B cell (primary cell): ENCODE measurements around the gene PLXDC1. TPM values are rescaled to one million over a fixed set of nuclear protein-coding genes. Genes with fewer than 3 reads are reported as not detected.

ENCODE experiments used
- ATAC-seq: fragments of 200-7000 bp; cut with Tn5 transposase; one replicate; pipeline ENCODE4 v1.10.0; 2021; ENCODE audit warnings: low read depth, mild to moderate bottlenecking, moderate number of reproducible peaks, moderate library complexity
- CTCF ChIA-PET: fragments of 350-600 bp; sonication (Branson Sonifier 250); formaldehyde crosslinking; loops from one replicate; lab custom pipeline; 2021; ENCODE audit warnings: antibody characterized with exemption, inconsistent platforms; lab: Charles Lee
- POLR2A ChIA-PET: fragments of 350-600 bp; sonication (Branson Sonifier 250); formaldehyde crosslinking; loops from one replicate; lab custom pipeline; 2021; ENCODE audit warnings: antibody characterized with exemption; lab: Charles Lee
- DNase-seq: peaks from one replicate; pipeline ENCODE4 v3.0.0; 2013
- H2AFZ ChIP-seq: 2 replicates; pipeline ENCODE4 v1.6.1; 2012; ENCODE audit warnings: mild to moderate bottlenecking, low read depth, low read length; ENCODE audit not compliant: insufficient read depth, poor library complexity, severe bottlenecking
- H3K27ac ChIP-seq, 2 donors: 1 replicate in 1 of 2; 2 replicates in 1 of 2; pipeline ENCODE4 v1.5.1; 2012 to 2013; ENCODE audit warnings: low read length in 2 of 2, mild to moderate bottlenecking in 2 of 2, moderate library complexity in 1 of 2
- H3K27me3 ChIP-seq, 4 experiments: fragments of 200-600 bp in 1 of 4; sonication (generic) in 1 of 4; replicated peaks in 1 of 4; 1 replicate in 2 of 4; 2 replicates in 2 of 4; pipeline versions ENCODE4 v1.6.1 to v1.7.0; 2013 to 2016; ENCODE audit warnings: low read length in 3 of 4, mild to moderate bottlenecking in 2 of 4, mixed read lengths in 1 of 4, moderate library complexity in 1 of 4; ENCODE audit not compliant: insufficient read depth in 4 of 4, control insufficient read depth in 3 of 4; ENCODE audit errors: control extremely low read depth in 1 of 4
- H3K36me3 ChIP-seq, 2 experiments: replicated peaks in 1 of 2; 1 replicate in 1 of 2; 2 replicates in 1 of 2; pipeline versions ENCODE4 v1.6.1 to v1.7.1; 2013; ENCODE audit warnings: low read length in 1 of 2; ENCODE audit not compliant: insufficient read depth in 2 of 2, control insufficient read depth in 1 of 2; ENCODE audit errors: control extremely low read depth in 1 of 2, extremely low read depth in 1 of 2
- H3K4me1 ChIP-seq, 2 donors: fragments of 200-600 bp in 1 of 2; sonication (generic) in 1 of 2; 1 replicate in 1 of 2; 2 replicates in 1 of 2; pipeline versions ENCODE4 v1.5.1 to v1.6.1; 2013 to 2017; ENCODE audit warnings: low read length in 2 of 2; ENCODE audit not compliant: control insufficient read depth in 2 of 2, insufficient read depth in 2 of 2
- H3K4me2 ChIP-seq: replicated peaks from 2 replicates; pipeline ENCODE3; 2012; ENCODE audit warnings: mild to moderate bottlenecking, low read depth, low read length; ENCODE audit not compliant: poor library complexity, severe bottlenecking
- H3K4me3 ChIP-seq, 5 experiments: fragments of 200-600 bp in 1 of 5; sonication (generic) in 1 of 5; 1 replicate in 3 of 5; 2 replicates in 2 of 5; pipeline versions ENCODE4 v1.5.1 to v1.7.0; 2011 to 2016; ENCODE audit warnings: low read length in 4 of 5, mild to moderate bottlenecking in 4 of 5, low read depth in 2 of 5, control low read depth in 1 of 5, moderate library complexity in 1 of 5; ENCODE audit not compliant: insufficient read depth in 1 of 5; ENCODE audit errors: control extremely low read depth in 1 of 5, extremely low read depth in 1 of 5
- H3K79me2 ChIP-seq: fragments of 200-600 bp; sonication (generic); one replicate; pipeline ENCODE4 v1.6.0; 2016; ENCODE audit warnings: low read length; ENCODE audit not compliant: control insufficient read depth, insufficient read depth
- H3K9ac ChIP-seq: fragments of 200-600 bp; sonication (generic); 2 replicates; pipeline ENCODE4 v1.6.1; 2017; ENCODE audit warnings: mild to moderate bottlenecking, low read length, moderate library complexity
- H3K9me3 ChIP-seq, 3 donors: one replicate each; pipeline versions ENCODE4 v1.6.1 to v1.7.1; 2013; ENCODE audit warnings: low read length in 2 of 3; ENCODE audit not compliant: control insufficient read depth in 2 of 3, insufficient read depth in 1 of 3; ENCODE audit errors: control extremely low read depth in 1 of 3
- H4K20me1 ChIP-seq: 2 replicates; pipeline ENCODE4 v1.6.0; 2012; ENCODE audit warnings: mild to moderate bottlenecking, low read length; ENCODE audit not compliant: insufficient read depth, control insufficient read depth, poor library complexity, severe bottlenecking
- H3K27ac Mint-ChIP-seq: one replicate; pipeline ENCODE4 v1.8.0; 2021; ENCODE audit warnings: mixed read lengths
- H3K27me3 Mint-ChIP-seq: one replicate; pipeline ENCODE4 v1.8.0; 2021; ENCODE audit warnings: mixed read lengths
- H3K4me1 Mint-ChIP-seq: one replicate; pipeline ENCODE4 v1.8.0; 2021; ENCODE audit warnings: mixed read lengths
- H3K4me3 Mint-ChIP-seq: one replicate; pipeline ENCODE4 v1.8.0; 2021; ENCODE audit warnings: mixed read lengths
- H3K9me3 Mint-ChIP-seq: one replicate; pipeline ENCODE4 v1.8.0; 2022; ENCODE audit warnings: mixed read lengths; ENCODE audit not compliant: insufficient read depth
- EZH2 ChIP-seq: IDR thresholded peaks from 2 replicates; pipeline ENCODE4 v1.6.1; 2012; ENCODE audit warnings: borderline replicate concordance, low read depth, mild to moderate bottlenecking, moderate library complexity, low read length; ENCODE audit not compliant: insufficient read depth, poor library complexity, severe bottlenecking
- WGBS: methylation state at CpG from one replicate; pipeline ENCODE4 v1.1.5; 2013; ENCODE audit warnings: missing lambda C conversion rate; ENCODE audit not compliant: insufficient coverage; 5-methylcytosine and 5-hydroxymethylcytosine counted together
- intact Hi-C: fragments of 100-400 bp; cut with micrococcal nuclease; formaldehyde crosslinking; loops from one replicate; pipeline ENCODE4 v1.10.0; 2022
- polyA plus RNA-seq: library from polyadenylated mRNA; depleted of rRNA; stranded (reverse); fragments of >200 nt; gene quantifications from 2 replicates; pipeline ENCODE4 v1.2.3, GENCODE V29; 2012
- total RNA-seq, 2 donors: library from RNA; stranded (reverse); fragments of 120-200 nt in 1 of 2; gene quantifications; 1 replicate in 1 of 2; 2 replicates in 1 of 2; pipeline versions ENCODE4 v1.2.3 to v1.2.4, GENCODE V29; 2013 to 2022
- TF ChIP-seq, protein P1 (sequence below): fragments of 200-600 bp; IDR thresholded peaks from one replicate; pipeline ENCODE4 v1.8.0; 2022; ENCODE audit warnings: antibody characterized with exemption, mild to moderate bottlenecking

The PLXDC1 gene
- total and polyA plus RNA-seq, 2 donors (not counting 1 experiment from before 2014, with no cell fraction given), result 0.69 TPM; not detected in 1

DNA sequence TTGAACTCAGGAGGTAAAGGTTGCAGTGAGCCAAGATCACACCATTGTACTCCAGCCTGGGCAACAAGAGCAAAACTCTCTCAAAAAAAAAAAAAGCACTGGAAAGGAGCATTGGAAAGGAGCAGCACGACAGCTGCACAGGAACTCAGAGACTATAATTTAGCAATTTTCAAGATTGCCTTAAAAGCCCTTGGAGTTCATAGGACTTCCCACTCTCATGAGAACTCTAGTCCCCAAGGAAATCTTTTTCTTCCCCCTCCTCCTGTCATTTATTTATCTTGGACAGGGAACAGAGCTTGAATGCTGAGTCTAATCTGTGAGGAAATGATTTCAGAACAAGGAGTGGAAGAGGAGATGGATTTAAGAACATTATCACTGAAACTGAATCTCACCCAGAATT lies 69.0 kb downstream of the PLXDC1 start:
- H4K20me1 ChIP-seq, result no peaks in the 10 kb centered on the region
- H3K9me3 ChIP-seq, result no peaks in the 10 kb centered on the region
- Mint-ChIP-seq H3K9me3 (no peaks in the 10 kb centered on the region), H3K27ac (no peak overlapping the region), H3K27me3 (no peaks in the 10 kb centered on the region), H3K4me1 (no peaks in the 10 kb centered on the region), H3K4me3 (no peak overlapping the region)
- no peak overlapping the region for H3K9ac ChIP-seq
- H3K36me3 ChIP-seq, result no peaks in the 10 kb centered on the region
- H3K4me1 ChIP-seq, result no peaks in the 10 kb centered on the region
- H3K79me2 ChIP-seq, result no peaks in the 10 kb centered on the region
- WGBS, result 80% methylated on average over 1 of the region's 1 CpG
- ATAC-seq (no peak), DNase-seq (no peak)
- no peak for TF ChIP-seq EZH2
- TF ChIP-seq, protein P1, sequence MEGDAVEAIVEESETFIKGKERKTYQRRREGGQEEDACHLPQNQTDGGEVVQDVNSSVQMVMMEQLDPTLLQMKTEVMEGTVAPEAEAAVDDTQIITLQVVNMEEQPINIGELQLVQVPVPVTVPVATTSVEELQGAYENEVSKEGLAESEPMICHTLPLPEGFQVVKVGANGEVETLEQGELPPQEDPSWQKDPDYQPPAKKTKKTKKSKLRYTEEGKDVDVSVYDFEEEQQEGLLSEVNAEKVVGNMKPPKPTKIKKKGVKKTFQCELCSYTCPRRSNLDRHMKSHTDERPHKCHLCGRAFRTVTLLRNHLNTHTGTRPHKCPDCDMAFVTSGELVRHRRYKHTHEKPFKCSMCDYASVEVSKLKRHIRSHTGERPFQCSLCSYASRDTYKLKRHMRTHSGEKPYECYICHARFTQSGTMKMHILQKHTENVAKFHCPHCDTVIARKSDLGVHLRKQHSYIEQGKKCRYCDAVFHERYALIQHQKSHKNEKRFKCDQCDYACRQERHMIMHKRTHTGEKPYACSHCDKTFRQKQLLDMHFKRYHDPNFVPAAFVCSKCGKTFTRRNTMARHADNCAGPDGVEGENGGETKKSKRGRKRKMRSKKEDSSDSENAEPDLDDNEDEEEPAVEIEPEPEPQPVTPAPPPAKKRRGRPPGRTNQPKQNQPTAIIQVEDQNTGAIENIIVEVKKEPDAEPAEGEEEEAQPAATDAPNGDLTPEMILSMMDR, result no peak
- ChIA-PET CTCF (no interaction called here), POLR2A (interaction anchor here (0.7 kb wide), 1 partner anchor 54 kb away, joined by 4 read pairs; no protein-coding TSS in a partner anchor)
- H3K4me3 ChIP-seq, result no peak overlapping the region
- no peak overlapping the region for H2AFZ ChIP-seq
- intact Hi-C loops, result no loop called here
- H3K27me3 ChIP-seq, result no peaks in the 10 kb centered on the region
- H3K27ac ChIP-seq, result no peak overlapping the region
- H3K4me2 ChIP-seq, result no peak overlapping the region

DNA sequence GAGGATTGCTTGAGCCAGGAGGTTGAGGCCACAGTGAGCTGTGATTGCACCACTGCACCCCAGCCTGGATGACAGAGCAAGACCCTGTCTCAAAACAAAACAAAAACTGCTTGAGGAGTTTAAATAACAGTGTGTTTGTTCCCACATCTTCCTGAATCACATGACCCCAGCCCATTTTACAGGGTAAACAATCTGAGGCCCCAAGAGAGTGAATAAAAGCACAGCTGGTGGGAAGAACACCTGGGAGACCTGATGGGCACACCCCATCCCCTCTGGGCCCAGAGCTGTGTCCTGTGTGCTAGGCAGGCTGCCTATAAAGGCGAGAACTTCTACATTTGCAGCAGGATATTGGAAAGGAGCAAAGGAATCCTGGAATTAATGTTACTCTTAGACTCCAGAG lies 69.6 kb downstream of the PLXDC1 start:
- no peaks in the 10 kb centered on the region for H3K9me3 ChIP-seq
- WGBS, result 71% methylated on average over 1 of the region's 1 CpG
- no peak overlapping the region for H3K4me3 ChIP-seq
- ChIA-PET POLR2A (no interaction called here), CTCF (no interaction called here)
- no peak overlapping the region for H2AFZ ChIP-seq
- Mint-ChIP-seq H3K27me3 (no peaks in the 10 kb centered on the region), H3K4me1 (no peaks in the 10 kb centered on the region), H3K27ac (no peak overlapping the region), H3K4me3 (no peak overlapping the region), H3K9me3 (no peaks in the 10 kb centered on the region)
- ATAC-seq (no peak), DNase-seq (no peak)
- intact Hi-C loops, result no loop called here
- H3K9ac ChIP-seq, result no peak overlapping the region
- no peak for TF ChIP-seq EZH2
- TF ChIP-seq, protein P1, result no peak
- H3K4me2 ChIP-seq, result no peak overlapping the region
- H3K79me2 ChIP-seq, result no peaks in the 10 kb centered on the region
- no peaks in the 10 kb centered on the region for H3K36me3 ChIP-seq
- no peaks in the 10 kb centered on the region for H4K20me1 ChIP-seq
- no peaks in the 10 kb centered on the region for H3K27me3 ChIP-seq
- H3K4me1 ChIP-seq, result no peaks in the 10 kb centered on the region
- H3K27ac ChIP-seq, result no peak overlapping the region
